ENCODE measurements around the gene ANKRD39. TPM values are rescaled to one million over a fixed set of nuclear protein-coding genes. Genes with fewer than 3 reads are reported as not detected.

ANKRD39 gene
- total RNA-seq, 3 donors from 2014 or later = 11.2 to 14.1 (median 12.2) TPM

- no peaks in the 10 kb centered on the region for H3K36me3 ChIP-seq (ENCODE audit: low read depth)
- no peak for TF ChIP-seq CTCF (IDR thresholded peaks at IDR 0.05)
- ATAC-seq (no peak), DNase-seq (no peak)
- H3K4me3 ChIP-seq = no peak overlapping the region
- H3K9me3 ChIP-seq = no peaks in the 10 kb centered on the region
- intact Hi-C loops (cut with DNase I, micrococcal nuclease) = no loop called here
- peaks cover 18% of the 10 kb centered on the region for H3K4me1 ChIP-seq (ENCODE audit: low read depth)
These were observed 26.7 kb upstream of the ANKRD39 start for GRCh38 chr2:96884299-96885094.

- no peak for TF ChIP-seq CTCF (IDR thresholded peaks at IDR 0.05)
- no peak for ATAC-seq
- Histone ChIP-seq H3K4me1 (ENCODE audit: low read depth) (peaks cover 10% of the 10 kb centered on the region), H3K4me3 (no peak overlapping the region), H3K36me3 (ENCODE audit: low read depth) (no peaks in the 10 kb centered on the region), H3K9me3 (no peaks in the 10 kb centered on the region)
- intact Hi-C loops (cut with DNase I, micrococcal nuclease) = no loop called here
- DNase-seq = no peak
These were observed 25.5 kb upstream of the ANKRD39 start for GRCh38 chr2:96883306-96883705.

- DNase-seq (no peak), ATAC-seq (no peak)
- H3K4me3 ChIP-seq = no peak overlapping the region
- H3K4me1 ChIP-seq (ENCODE audit: low read depth) = peaks cover 6% of the 10 kb centered on the region
- no peaks in the 10 kb centered on the region for H3K9me3 ChIP-seq
- no peak for TF ChIP-seq CTCF (IDR thresholded peaks at IDR 0.05)
- intact Hi-C loops (cut with DNase I, micrococcal nuclease) = no loop called here
- H3K36me3 ChIP-seq (ENCODE audit: low read depth) = no peaks in the 10 kb centered on the region
These were observed 25.1 kb upstream of the ANKRD39 start for GRCh38 chr2:96882906-96883305.

- H3K4me1 ChIP-seq (ENCODE audit: low read depth) = no peaks in the 10 kb centered on the region
- TF ChIP-seq CTCF (IDR thresholded peaks at IDR 0.05) = no peak
- H3K4me3 ChIP-seq = no peak overlapping the region
- DNase-seq (no peak), ATAC-seq (no peak)
- intact Hi-C loops (cut with DNase I, micrococcal nuclease) = no loop called here
- no peaks in the 10 kb centered on the region for H3K9me3 ChIP-seq
- H3K36me3 ChIP-seq (ENCODE audit: low read depth) = no peaks in the 10 kb centered on the region
These were observed 24.4 kb upstream of the ANKRD39 start for GRCh38 chr2:96882230-96882629.

GRCh38 chr2:96881349-96882195 is 23.8 kb upstream of the ANKRD39 start:
- no peak for TF ChIP-seq CTCF (IDR thresholded peaks at IDR 0.05)
- H3K4me3 ChIP-seq = no peak overlapping the region
- H3K4me1 ChIP-seq (ENCODE audit: low read depth) = no peaks in the 10 kb centered on the region
- no peaks in the 10 kb centered on the region for H3K36me3 ChIP-seq (ENCODE audit: low read depth)
- no peaks in the 10 kb centered on the region for H3K9me3 ChIP-seq
- intact Hi-C loops (cut with DNase I, micrococcal nuclease) = no loop called here
- DNase-seq (no peak), ATAC-seq (no peak)

All from mucosa of descending colon (tissue), 3 donors.